IPS DF 6.9 (cell line): Measurements from ENCODE around the gene PGBD5.

Experiments used
- DNase-seq: peaks from one replicate; pipeline ENCODE4 v3.0.0-alpha.2; 2013; ENCODE audit warnings: low read depth, low spot score
- H3K27ac ChIP-seq: one replicate; pipeline ENCODE4 v1.5.1; 2013; ENCODE audit warnings: low read length, control low read depth
- H3K27me3 ChIP-seq: 2 replicates; pipeline ENCODE4 v1.6.1; 2013; ENCODE audit warnings: mild to moderate bottlenecking, low read length; ENCODE audit not compliant: control insufficient read depth, insufficient read depth
- H3K36me3 ChIP-seq: 2 replicates; pipeline ENCODE4 v1.6.1; 2013; ENCODE audit warnings: low read length; ENCODE audit not compliant: control insufficient read depth, insufficient read depth
- H3K4me1 ChIP-seq: 2 replicates; pipeline ENCODE4 v1.6.1; 2013; ENCODE audit warnings: low read length; ENCODE audit not compliant: control insufficient read depth, insufficient read depth
- H3K4me3 ChIP-seq: 2 replicates; pipeline ENCODE4 v1.5.1; 2013; ENCODE audit warnings: mild to moderate bottlenecking, low read length
- H3K9me3 ChIP-seq: 2 replicates; pipeline ENCODE4 v1.6.1; 2013; ENCODE audit warnings: low read length, inconsistent platforms; ENCODE audit not compliant: control insufficient read depth, insufficient read depth
- WGBS: extraction: QIAGEN DNeasy Blood & Tissue Kit; methylation state at CpG from one replicate; pipeline ENCODE4 v1.1.7; 2013; ENCODE audit warnings: mixed read lengths, missing lambda C conversion rate; ENCODE audit not compliant: insufficient read length, insufficient coverage; 5-methylcytosine and 5-hydroxymethylcytosine counted together

PGBD5 gene

DNA sequence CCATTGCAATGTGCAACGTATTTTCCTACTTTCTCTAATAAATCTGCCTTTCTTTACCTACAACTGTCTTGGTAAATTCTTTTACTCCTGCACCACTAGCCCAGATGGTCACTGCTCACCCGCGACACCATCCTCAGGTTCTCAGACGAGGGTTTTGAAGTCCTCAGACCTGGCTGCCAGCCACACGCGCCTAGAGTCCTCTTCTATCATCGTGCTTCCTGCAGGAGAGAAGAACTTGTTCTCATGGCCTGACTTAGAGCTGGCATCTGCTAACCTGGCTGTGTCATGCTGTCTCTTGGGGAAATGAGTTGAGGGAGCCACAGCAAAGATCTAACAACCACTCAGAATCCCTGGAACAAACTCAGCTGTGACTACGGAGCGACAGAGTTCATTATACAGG is 30.3 kb upstream of the PGBD5 start:
- Histone ChIP-seq H3K9me3 (no peaks in the 10 kb centered on the region), H3K27ac (no peak overlapping the region), H3K27me3 (no peaks in the 10 kb centered on the region), H3K4me3 (no peak overlapping the region), H3K36me3 (no peaks in the 10 kb centered on the region), H3K4me1 (no peaks in the 10 kb centered on the region)
- no CpG with 5 or more reads among the region's 9 CpGs for WGBS
- DNase-seq, result no peak

DNA sequence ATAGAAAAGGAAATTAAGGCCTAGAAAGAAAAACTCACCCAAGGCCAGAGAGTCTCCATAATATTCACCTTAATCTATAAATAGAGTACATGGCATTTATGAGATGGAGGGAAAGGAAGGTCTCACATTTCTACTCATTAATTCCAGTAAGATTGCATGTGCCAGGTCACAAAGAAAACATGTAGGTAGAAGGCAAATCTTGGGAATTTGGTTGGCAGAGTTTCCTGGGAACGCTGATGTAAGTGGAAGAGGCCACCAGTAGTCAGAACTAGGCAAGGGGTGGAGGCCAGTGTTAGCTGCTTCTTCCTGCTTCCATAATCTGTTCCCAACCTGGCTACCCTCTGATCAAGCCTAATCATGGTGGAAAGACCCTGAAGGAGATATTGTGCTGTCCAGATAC is 29.2 kb upstream of the PGBD5 start:
- DNase-seq, result no peak
- no peaks in the 10 kb centered on the region for H3K27me3 ChIP-seq

DNA sequence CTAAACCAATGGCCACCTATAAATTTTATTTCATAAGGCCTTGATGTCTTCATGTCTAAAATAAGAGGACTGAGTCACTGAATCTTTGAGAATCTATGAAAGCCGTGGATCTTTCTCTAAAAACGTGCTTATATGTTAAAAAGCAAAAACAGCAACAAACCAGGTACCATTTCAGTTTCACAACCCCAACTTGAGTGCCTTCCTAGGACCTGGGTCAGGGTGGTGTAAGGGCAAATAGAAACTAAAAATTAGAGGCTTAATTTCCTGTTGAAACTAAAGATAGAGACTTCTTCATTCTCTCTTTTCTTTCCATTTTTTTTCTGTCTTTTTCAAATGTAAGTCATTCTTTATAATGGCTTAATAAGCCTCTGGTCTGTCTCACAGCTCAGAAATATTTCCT is 27.2 kb upstream of the PGBD5 start:
- DNase-seq, result no peak
- Histone ChIP-seq H3K36me3 (no peaks in the 10 kb centered on the region), H3K27ac (no peak overlapping the region), H3K4me1 (no peaks in the 10 kb centered on the region), H3K9me3 (no peaks in the 10 kb centered on the region), H3K27me3 (no peaks in the 10 kb centered on the region), H3K4me3 (no peak overlapping the region)
- WGBS, result no CpG with 5 or more reads among the region's 2 CpGs

More for the DNA sequence above, 29.2 kb upstream of the PGBD5 start:
- WGBS, result no CpG with 5 or more reads among the region's 1 CpG
- Histone ChIP-seq H3K36me3 (no peaks in the 10 kb centered on the region), H3K27ac (no peak overlapping the region), H3K4me3 (no peak overlapping the region), H3K9me3 (no peaks in the 10 kb centered on the region), H3K4me1 (no peaks in the 10 kb centered on the region)

DNA sequence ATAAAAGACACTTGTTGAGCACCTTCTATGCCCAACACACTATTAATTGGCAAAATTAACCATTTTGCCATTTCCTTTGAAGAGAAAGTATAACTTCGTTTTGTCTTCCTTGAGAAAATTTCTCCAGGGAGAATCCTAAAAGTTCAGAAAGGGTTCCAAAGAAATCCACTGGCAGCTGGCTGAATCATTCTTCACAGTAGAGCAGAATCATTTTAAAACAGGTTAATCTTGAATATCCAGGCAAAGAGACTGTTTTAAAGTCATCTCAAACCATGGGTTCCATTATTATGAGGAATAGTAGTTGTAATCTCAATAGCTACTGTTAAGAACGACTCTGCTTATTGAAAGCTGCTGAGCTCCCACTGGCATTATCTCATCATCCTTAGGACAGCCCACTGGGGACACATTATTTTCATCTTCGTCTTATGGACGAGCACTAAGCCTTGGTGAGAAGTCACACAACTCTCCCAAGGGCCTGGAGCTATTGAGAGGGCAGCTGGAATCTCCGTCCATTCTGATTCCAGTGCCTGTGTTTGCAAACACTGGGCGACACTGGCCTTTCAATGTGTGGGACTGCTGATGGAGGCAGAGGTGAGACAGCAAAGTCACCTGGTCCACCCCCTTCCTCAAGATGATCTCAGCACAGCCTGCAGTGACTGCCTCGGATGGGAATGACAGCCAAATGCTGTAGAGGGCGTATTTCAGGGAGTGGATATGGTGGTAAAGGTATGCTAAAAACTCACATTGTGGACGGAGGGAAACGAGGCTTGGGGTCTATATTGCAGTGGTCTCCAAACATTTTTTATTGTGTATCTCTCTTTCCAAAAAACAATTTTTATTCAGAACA is 15.3 kb upstream of the PGBD5 start:
- Histone ChIP-seq H3K4me3 (no peak overlapping the region), H3K4me1 (peaks cover 2% of the 10 kb centered on the region; the same call in 1 of the 2 replicates), H3K9me3 (no peaks in the 10 kb centered on the region), H3K27ac (no peak overlapping the region), H3K27me3 (0 out of 2 replicates have a peak, but pooled peaks cover 1% of the 10 kb centered on the region), H3K36me3 (no peaks in the 10 kb centered on the region)
- WGBS, result no CpG with 5 or more reads among the region's 10 CpGs
- no peak for DNase-seq

DNA sequence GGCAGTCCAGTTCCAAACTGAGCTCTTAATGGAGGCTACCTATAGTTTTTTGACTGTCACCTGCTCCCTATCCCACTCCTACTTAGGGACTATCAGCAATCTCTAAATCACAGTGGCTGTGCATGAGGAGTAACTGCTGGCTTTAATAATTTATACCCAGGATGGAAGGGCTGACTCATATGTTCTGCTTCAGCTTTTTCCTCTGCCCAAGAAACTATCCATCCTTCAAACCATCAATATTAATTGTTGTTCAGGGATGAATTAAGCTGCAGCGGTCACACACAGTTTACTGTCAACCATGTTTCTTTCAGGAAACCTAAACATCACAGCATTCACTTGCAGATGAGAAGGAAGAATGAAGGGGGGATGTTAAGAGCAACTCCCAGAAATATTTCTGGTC is 9.0 kb upstream of the PGBD5 start:
- WGBS, result no CpG with 5 or more reads among the region's 1 CpG

DNA sequence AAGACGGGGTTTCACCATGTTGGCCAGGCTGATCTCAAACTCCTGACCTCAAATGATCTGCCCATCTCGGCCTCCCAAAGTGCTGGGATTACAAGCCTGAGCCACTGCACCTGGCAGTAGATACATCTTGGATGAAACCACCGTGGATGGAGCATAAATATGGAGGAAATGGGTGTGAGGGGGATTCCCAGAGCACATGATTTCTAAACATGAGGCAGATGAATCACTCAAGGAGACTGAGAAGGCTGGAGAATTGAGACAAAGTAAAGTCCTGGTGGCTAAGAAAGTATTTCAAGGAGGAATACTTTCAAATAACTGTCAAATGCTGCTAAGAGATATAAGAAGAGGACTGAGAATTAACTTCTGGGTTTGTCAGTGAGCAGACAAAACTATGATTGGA is 5.4 kb upstream of the PGBD5 start:
- no peaks in the 10 kb centered on the region for H3K9me3 ChIP-seq
- WGBS, result no CpG with 5 or more reads among the region's 3 CpGs
- H3K4me1 ChIP-seq, result peaks cover 6% of the 10 kb centered on the region
- H3K27ac ChIP-seq, result no peak overlapping the region
- no peaks in the 10 kb centered on the region for H3K27me3 ChIP-seq
- H3K36me3 ChIP-seq, result no peaks in the 10 kb centered on the region
- no peak for DNase-seq
- no peak overlapping the region for H3K4me3 ChIP-seq

More for the DNA sequence above, 9.0 kb upstream of the PGBD5 start:
- Histone ChIP-seq H3K4me3 (no peak overlapping the region), H3K4me1 (no peaks in the 10 kb centered on the region), H3K36me3 (no peaks in the 10 kb centered on the region), H3K27ac (no peak overlapping the region), H3K27me3 (no peaks in the 10 kb centered on the region), H3K9me3 (no peaks in the 10 kb centered on the region)
- DNase-seq, result no peak

DNA sequence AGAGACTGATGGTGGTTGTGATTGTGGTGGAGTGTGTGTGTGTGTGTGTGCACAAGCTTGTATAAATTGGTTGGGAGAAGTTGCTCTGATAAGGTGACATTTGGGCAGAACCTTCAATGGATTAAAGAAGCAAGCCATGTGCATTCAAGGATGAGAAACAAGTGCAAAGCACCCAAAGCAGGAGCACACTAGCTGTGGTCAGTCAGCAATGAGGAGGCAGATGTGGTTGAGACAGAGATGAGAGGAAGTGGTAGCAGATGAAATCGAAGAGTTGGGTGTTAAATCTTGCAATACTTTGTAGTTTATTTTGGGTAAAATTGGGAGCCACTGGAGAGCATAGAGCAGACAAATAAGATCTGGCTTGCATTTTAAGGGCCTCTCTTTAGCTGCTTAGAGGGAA is 4.4 kb upstream of the PGBD5 start:
- DNase-seq, result no peak
- H3K4me3 ChIP-seq, result no peak overlapping the region
- H3K27me3 ChIP-seq, result no peaks in the 10 kb centered on the region
- H3K9me3 ChIP-seq, result no peaks in the 10 kb centered on the region
- H3K4me1 ChIP-seq, result peaks cover 6% of the 10 kb centered on the region
- no peaks in the 10 kb centered on the region for H3K36me3 ChIP-seq
- 100% methylated on average over 1 of the region's 1 CpG for WGBS
- H3K27ac ChIP-seq, result no peak overlapping the region

DNA sequence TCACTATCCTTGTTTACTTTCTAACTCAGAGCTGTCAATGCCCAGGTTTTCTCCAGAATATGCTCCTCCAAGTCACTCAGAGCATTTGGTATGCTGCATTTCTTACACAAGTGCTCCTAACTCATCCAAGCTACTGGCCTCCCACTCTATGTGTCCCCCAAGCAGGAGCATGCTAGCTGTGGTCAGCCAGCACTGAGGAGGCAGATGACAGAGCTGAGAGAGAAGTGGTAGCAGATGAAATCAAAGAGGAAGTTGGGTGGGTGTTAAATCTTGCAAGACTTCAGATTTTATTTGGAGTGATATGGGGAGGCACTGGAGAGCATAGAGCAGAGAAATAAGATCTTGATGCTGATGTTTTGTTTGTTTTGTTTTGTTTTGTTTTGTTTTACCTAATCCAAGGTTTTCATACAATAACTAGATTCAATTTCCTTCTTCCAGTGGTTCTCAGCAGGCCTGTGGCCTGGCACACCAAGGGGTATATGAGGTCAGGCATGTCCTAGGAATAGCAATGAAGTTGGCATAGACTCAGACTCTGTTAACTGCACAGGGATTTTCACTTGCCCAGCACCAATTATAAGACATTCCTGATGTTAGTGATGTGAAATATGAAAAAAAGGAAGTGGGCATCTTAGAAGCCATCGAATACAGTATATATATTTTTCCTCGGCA is 3.1 kb upstream of the PGBD5 start:
- H3K9me3 ChIP-seq, result no peaks in the 10 kb centered on the region
- no peaks in the 10 kb centered on the region for H3K36me3 ChIP-seq
- no peak overlapping the region for H3K27ac ChIP-seq
- H3K4me1 ChIP-seq, result peaks cover 8% of the 10 kb centered on the region
- DNase-seq, result no peak
- H3K27me3 ChIP-seq, result peaks cover 4% of the 10 kb centered on the region; the same call in 1 of the 2 replicates
- no CpG with 5 or more reads among the region's 2 CpGs for WGBS
- no peak overlapping the region for H3K4me3 ChIP-seq

DNA sequence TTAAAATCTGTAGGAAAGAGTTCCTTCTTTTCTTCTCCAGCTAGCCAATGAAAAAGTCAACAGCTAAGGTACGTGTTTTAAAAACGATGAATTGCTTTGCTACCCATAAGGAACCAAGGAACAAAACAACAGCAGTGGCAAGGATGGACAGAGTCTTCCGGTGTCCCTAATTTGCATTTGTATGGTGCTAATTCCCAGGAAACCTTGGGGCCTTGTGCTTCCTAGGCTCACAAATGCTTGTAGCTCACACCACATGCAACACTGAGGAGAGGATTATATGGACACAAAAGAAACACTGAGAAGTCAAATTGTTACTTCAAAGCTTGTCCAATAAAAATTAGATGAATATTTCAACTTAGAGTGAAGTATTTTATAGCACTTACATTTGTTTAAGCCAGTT is 1.8 kb upstream of the PGBD5 start:
- Histone ChIP-seq H3K9me3 (no peaks in the 10 kb centered on the region), H3K4me3 (no peak overlapping the region), H3K4me1 (peaks cover 12% of the 10 kb centered on the region), H3K27ac (no peak overlapping the region), H3K27me3 (peaks cover 5% of the 10 kb centered on the region; the same call in 1 of the 2 replicates), H3K36me3 (no peaks in the 10 kb centered on the region)
- no peak for DNase-seq
- WGBS, result no CpG with 5 or more reads among the region's 3 CpGs

DNA sequence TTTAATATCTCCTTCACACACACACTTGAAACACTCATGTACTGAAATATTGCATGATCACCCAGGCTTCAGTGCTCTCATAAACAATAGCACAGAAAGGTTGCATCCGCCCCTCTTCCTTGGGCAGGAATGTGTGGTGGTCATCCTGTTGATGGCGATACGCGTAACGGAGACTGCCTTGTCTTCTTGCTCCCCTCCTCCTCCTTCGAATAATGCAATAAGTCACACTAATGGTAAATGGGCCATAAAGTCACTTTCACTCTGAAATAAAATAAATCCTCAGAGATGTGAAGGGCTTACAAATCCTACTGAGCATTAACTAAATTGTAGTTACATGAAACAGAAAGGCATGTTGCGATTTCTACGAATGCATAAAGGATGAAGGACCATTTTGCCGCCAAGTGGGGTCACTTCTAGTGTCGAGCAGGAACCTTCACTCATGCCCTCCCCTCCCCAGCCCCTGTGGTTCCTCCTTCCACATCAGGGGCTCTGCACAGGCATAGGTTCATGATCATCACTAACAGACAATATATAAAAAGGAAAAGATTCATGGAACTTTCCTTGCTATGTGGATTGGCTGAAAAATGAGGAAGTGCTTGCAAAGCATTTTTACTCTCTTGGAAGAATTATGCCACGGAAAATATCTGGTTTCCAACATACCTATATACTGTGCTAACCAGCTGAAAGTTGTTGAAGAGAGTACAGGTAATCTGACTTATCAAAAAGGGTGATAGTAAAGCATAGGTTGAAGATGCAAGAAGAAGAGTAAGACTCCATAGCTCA is 1.2 kb upstream of the PGBD5 start:
- H3K4me3 ChIP-seq, result no peak overlapping the region; the same call in 1 of the 2 replicates

More for the DNA sequence above, 1.2 kb upstream of the PGBD5 start:
- Histone ChIP-seq H3K36me3 (no peaks in the 10 kb centered on the region), H3K9me3 (no peaks in the 10 kb centered on the region), H3K27me3 (peaks cover 5% of the 10 kb centered on the region; the same call in 1 of the 2 replicates), H3K27ac (no peak overlapping the region), H3K4me1 (peaks cover 17% of the 10 kb centered on the region)
- no CpG with 5 or more reads among the region's 11 CpGs for WGBS
- DNase-seq, result no peak
